ENCODE measurements around the gene NCKAP1.

Gene NCKAP1

GRCh38 chr2:182862091-182862490, 176.2 kb downstream of the NCKAP1 start:
- Histone ChIP-seq H3K4me1 (ENCODE audit: insufficient read depth, low read length) (peaks cover 14% of the 10 kb centered on the region), H3K9ac (ENCODE audit: low read length) (no peak overlapping the region), H3K27ac (ENCODE audit: low read depth, low read length) (peak overlapping the region; percentile 28), H3K4me3 (ENCODE audit: low read depth in 1 of 2, low read length in 2 of 2) (no peak overlapping the region), H3K36me3 (ENCODE audit: insufficient read depth, low read length) (no peaks in the 10 kb centered on the region), H3K27me3 (ENCODE audit: control insufficient read depth in 1 of 2, insufficient read depth in 2 of 2, low read length in 2 of 2) (peaks cover 0 to under 1% of the 10 kb centered on the region in 2 donors), H3K9me3 (ENCODE audit: low read length) (no peaks in the 10 kb centered on the region)

- Histone ChIP-seq H3K27ac (ENCODE audit: low read depth, low read length) (no peak overlapping the region), H3K9me3 (ENCODE audit: low read length) (no peaks in the 10 kb centered on the region), H3K27me3 (ENCODE audit: control insufficient read depth in 1 of 2, insufficient read depth in 2 of 2, low read length in 2 of 2) (no peaks in the 10 kb centered on the region), H3K4me3 (ENCODE audit: low read depth in 1 of 2, low read length in 2 of 2) (no peak overlapping the region), H3K4me1 (ENCODE audit: insufficient read depth, low read length) (peaks cover 13% of the 10 kb centered on the region), H3K9ac (ENCODE audit: low read length) (no peak overlapping the region), H3K36me3 (ENCODE audit: insufficient read depth, low read length) (no peaks in the 10 kb centered on the region)
Measured at GRCh38 chr2:182860858-182861257, 177.4 kb downstream of the NCKAP1 start.

Data from muscle layer of colon (tissue), 2 donors.